Activated CD4-positive, alpha-beta T cell treated with anti-CD3 and anti-CD28 coated beads, Interleukin-2, amount 10 ng/mL, durations not matched to agents 24 days and 14 days (primary cell): ENCODE data around the gene NRG3. TPM values are rescaled to one million over a fixed set of nuclear protein-coding genes. Genes with fewer than 3 reads are reported as not detected.

Experiments used
- DNase-seq: peaks from one replicate; pipeline ENCODE4 v3.0.0; 2022
- H3K27ac Mint-ChIP-seq: one replicate; pipeline ENCODE4 v1.8.0; 2022; ENCODE audit warnings: mild to moderate bottlenecking, mixed read lengths
- H3K27me3 Mint-ChIP-seq: one replicate; pipeline ENCODE4 v1.8.0; 2022; ENCODE audit warnings: mixed read lengths
- H3K36me3 Mint-ChIP-seq: one replicate; pipeline ENCODE4 v1.8.0; 2022; ENCODE audit warnings: low read depth, mild to moderate bottlenecking, mixed read lengths
- H3K4me1 Mint-ChIP-seq: one replicate; pipeline ENCODE4 v1.8.0; 2021; ENCODE audit warnings: mixed read lengths
- H3K4me3 Mint-ChIP-seq: one replicate; pipeline ENCODE4 v1.8.0; 2022; ENCODE audit warnings: mild to moderate bottlenecking, moderate library complexity, mixed read lengths
- H3K9me3 Mint-ChIP-seq: one replicate; pipeline ENCODE4 v1.8.0; 2021; ENCODE audit warnings: mixed read lengths
- intact Hi-C: fragments of 100-400 bp; cut with micrococcal nuclease; formaldehyde crosslinking; loops from one replicate; pipeline ENCODE4 v1.15.1; 2023
- total RNA-seq: library from RNA; stranded (reverse); gene quantifications from 2 replicates; pipeline ENCODE4 v1.2.3, GENCODE V29; 2022

Gene NRG3
- total RNA-seq, 1 donor from 2014 or later: not detected

GRCh38 chr10:82821043-82821442 lies 946.0 kb downstream of the NRG3 start:
- Mint-ChIP-seq H3K27me3 (no peaks in the 10 kb centered on the region), H3K4me3 (no peak overlapping the region), H3K9me3 (no peaks in the 10 kb centered on the region), H3K27ac (no peak overlapping the region), H3K4me1 (no peaks in the 10 kb centered on the region), H3K36me3 (no peaks in the 10 kb centered on the region)
- intact Hi-C loops: no loop called here
- no peak for DNase-seq

DNA sequence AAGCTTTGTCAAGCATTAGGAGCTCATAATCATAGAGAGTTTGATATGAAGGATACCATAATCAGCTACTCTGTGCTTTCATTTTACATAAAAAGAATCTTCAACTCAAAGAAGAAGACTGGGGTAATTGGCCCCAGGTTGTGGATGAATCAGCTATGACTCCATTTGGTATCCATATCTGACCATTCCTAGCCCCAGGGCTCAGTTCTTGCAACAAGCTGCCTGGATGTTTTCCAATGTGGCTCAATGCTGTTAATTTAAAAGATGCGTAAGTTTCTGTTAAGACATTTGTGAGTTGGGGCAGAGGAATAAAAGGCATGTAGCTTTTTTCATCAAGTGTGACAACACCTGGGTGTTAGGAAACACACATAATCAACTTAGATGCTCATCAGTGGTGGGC lies 951.1 kb downstream of the NRG3 start:
- DNase-seq: no peak
- Mint-ChIP-seq H3K4me3 (no peak overlapping the region), H3K9me3 (no peaks in the 10 kb centered on the region), H3K4me1 (no peaks in the 10 kb centered on the region), H3K27me3 (no peaks in the 10 kb centered on the region), H3K27ac (no peak overlapping the region), H3K36me3 (no peaks in the 10 kb centered on the region)
- intact Hi-C loops: no loop called here

DNA sequence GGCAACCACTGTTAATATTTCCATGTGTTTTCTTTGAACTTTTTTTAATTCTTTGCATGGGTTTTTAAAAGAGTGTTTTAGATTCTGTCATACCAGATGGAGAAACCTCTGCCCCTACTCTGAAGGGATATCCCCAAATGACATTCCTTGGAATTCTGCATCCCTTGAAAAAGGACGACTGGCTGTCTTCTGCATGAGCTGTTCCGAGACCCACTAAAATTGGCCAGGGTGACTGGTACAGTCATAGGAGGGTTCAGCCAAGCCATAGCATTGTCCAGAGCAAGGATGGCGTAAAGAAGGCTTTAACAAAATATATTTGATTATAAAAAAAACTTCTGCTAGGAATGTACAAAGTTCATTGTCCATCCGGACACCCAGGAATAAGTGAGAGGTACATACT lies 952.9 kb downstream of the NRG3 start:
- Mint-ChIP-seq H3K4me3 (no peak overlapping the region), H3K27ac (no peak overlapping the region), H3K36me3 (no peaks in the 10 kb centered on the region), H3K27me3 (no peaks in the 10 kb centered on the region), H3K9me3 (no peaks in the 10 kb centered on the region), H3K4me1 (no peaks in the 10 kb centered on the region)
- intact Hi-C loops: no loop called here
- no peak for DNase-seq

GRCh38 chr10:82847242-82847641 lies 972.2 kb downstream of the NRG3 start:
- Mint-ChIP-seq H3K27ac (no peak overlapping the region), H3K27me3 (no peaks in the 10 kb centered on the region), H3K4me3 (no peak overlapping the region), H3K4me1 (no peaks in the 10 kb centered on the region), H3K9me3 (peaks cover 9% of the 10 kb centered on the region), H3K36me3 (no peaks in the 10 kb centered on the region)
- intact Hi-C loops: no loop called here
- no peak for DNase-seq

GRCh38 chr10:82850191-82850590 lies 975.2 kb downstream of the NRG3 start:
- no peak for DNase-seq
- Mint-ChIP-seq H3K9me3 (peaks cover 9% of the 10 kb centered on the region), H3K27ac (no peak overlapping the region), H3K4me3 (no peak overlapping the region), H3K36me3 (no peaks in the 10 kb centered on the region), H3K4me1 (no peaks in the 10 kb centered on the region), H3K27me3 (no peaks in the 10 kb centered on the region)
- intact Hi-C loops: no loop called here

DNA sequence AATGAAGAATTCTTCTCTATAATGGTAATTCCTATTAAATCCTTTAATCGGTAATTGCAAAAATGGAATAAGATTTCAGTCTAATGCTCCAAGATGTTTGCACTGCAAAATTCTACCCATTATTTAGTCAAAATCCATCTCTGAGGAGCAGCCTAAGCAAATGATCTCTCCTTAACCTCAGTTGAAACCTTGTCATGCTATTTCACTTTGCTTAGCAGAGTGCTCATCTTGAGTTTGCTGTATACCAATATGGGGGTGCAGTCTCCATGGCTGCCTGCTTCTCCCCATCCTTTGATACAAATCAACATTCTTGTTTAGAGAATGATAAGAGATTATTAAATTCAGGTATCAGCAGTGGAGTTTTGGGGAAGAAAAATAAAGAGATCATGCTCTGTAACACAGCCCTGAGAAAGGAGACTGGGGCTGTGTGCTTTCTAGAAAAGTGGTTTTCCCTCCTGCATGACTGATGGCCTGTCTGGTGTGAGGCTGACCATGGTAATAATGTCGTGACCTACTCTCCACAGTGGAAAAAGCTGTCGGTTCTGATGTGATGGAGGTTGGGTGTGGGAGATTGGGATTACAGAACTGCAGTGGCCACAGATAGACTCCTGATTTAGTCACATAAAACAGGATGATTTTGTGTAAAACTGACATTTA lies 982.1 kb downstream of the NRG3 start:
- Mint-ChIP-seq H3K27me3 (no peaks in the 10 kb centered on the region), H3K27ac (no peak overlapping the region), H3K9me3 (no peaks in the 10 kb centered on the region), H3K4me1 (no peaks in the 10 kb centered on the region), H3K36me3 (no peaks in the 10 kb centered on the region), H3K4me3 (no peak overlapping the region)
- no peak for DNase-seq
- intact Hi-C loops: no loop called here

- Mint-ChIP-seq H3K36me3 (no peaks in the 10 kb centered on the region), H3K4me1 (no peaks in the 10 kb centered on the region), H3K4me3 (no peak overlapping the region)
Measured at GRCh38 chr10:82861889-82862288, 986.9 kb downstream of the NRG3 start.

GRCh38 chr10:82865366-82865765 lies 990.4 kb downstream of the NRG3 start:
- Mint-ChIP-seq H3K4me1 (no peaks in the 10 kb centered on the region), H3K27me3 (no peaks in the 10 kb centered on the region), H3K4me3 (no peak overlapping the region), H3K9me3 (peaks cover 5% of the 10 kb centered on the region), H3K27ac (no peak overlapping the region), H3K36me3 (no peaks in the 10 kb centered on the region)
- DNase-seq: no peak
- intact Hi-C loops: no loop called here

More at GRCh38 chr10:82861889-82862288, 986.9 kb downstream of the NRG3 start:
- Mint-ChIP-seq H3K27me3 (no peaks in the 10 kb centered on the region), H3K9me3 (peaks cover 5% of the 10 kb centered on the region), H3K27ac (no peak overlapping the region)
- DNase-seq: no peak
- intact Hi-C loops: no loop called here

DNA sequence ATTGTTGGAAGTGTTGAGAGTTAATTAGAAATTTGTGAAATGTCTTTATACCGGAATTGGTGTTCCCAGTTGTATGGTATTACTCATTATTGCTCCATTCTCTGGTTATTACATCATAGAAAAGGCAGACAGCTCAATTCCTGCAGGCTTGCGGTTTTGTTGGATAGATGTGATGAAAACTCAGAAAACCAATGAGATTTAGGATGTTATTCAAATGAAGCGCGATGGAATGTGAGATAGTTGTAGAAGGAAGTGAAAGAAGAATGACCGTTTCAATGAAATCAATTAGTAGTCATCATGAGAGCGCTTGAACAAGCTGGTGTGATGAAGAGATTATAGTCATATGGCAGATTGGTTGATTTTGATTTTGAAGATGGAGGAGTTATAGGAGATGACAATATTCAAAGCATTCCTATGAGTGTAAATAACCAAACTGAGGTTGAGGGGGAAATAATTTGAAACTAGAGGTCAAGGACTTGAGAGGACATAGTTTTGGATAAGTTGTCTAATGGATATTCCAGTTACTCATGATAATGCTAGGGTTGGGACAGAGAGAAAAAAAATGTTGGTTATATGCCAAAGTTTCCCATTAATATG lies 991.5 kb downstream of the NRG3 start:
- Mint-ChIP-seq H3K27me3 (no peaks in the 10 kb centered on the region), H3K27ac (no peak overlapping the region), H3K9me3 (peaks cover 5% of the 10 kb centered on the region), H3K36me3 (no peaks in the 10 kb centered on the region), H3K4me1 (no peaks in the 10 kb centered on the region), H3K4me3 (no peak overlapping the region)
- intact Hi-C loops: no loop called here
- DNase-seq: no peak

- Mint-ChIP-seq H3K27ac (no peak overlapping the region), H3K4me3 (no peak overlapping the region)
- intact Hi-C loops: no loop called here
Measured at GRCh38 chr10:82867056-82867455, 992.1 kb downstream of the NRG3 start.

GRCh38 chr10:82874671-82875070 lies 999.7 kb downstream of the NRG3 start:
- Mint-ChIP-seq H3K9me3 (no peaks in the 10 kb centered on the region), H3K4me3 (no peak overlapping the region), H3K36me3 (no peaks in the 10 kb centered on the region), H3K27me3 (no peaks in the 10 kb centered on the region), H3K27ac (no peak overlapping the region), H3K4me1 (no peaks in the 10 kb centered on the region)
- intact Hi-C loops: no loop called here
- DNase-seq: no peak

More at GRCh38 chr10:82867056-82867455, 992.1 kb downstream of the NRG3 start:
- H3K27me3 Mint-ChIP-seq: no peaks in the 10 kb centered on the region
- peaks cover 5% of the 10 kb centered on the region for H3K9me3 Mint-ChIP-seq
- no peaks in the 10 kb centered on the region for H3K4me1 Mint-ChIP-seq
- H3K36me3 Mint-ChIP-seq: no peaks in the 10 kb centered on the region
- DNase-seq: no peak

- intact Hi-C loops: no loop called here
- Mint-ChIP-seq H3K27ac (no peak overlapping the region), H3K36me3 (no peaks in the 10 kb centered on the region), H3K4me3 (no peak overlapping the region), H3K9me3 (peaks cover 5% of the 10 kb centered on the region), H3K27me3 (no peaks in the 10 kb centered on the region), H3K4me1 (no peaks in the 10 kb centered on the region)
- no peak for DNase-seq
Measured at GRCh38 chr10:82880776-82881290, 1005.8 kb downstream of the NRG3 start.

- no peak overlapping the region for H3K27ac Mint-ChIP-seq
- H3K27me3 Mint-ChIP-seq: no peaks in the 10 kb centered on the region
- intact Hi-C loops: no loop called here
- H3K9me3 Mint-ChIP-seq: peaks cover 5% of the 10 kb centered on the region
- H3K4me1 Mint-ChIP-seq: no peaks in the 10 kb centered on the region
- no peak overlapping the region for H3K4me3 Mint-ChIP-seq
- DNase-seq: no peak
- H3K36me3 Mint-ChIP-seq: no peaks in the 10 kb centered on the region
Measured at GRCh38 chr10:82882722-82883121, 1007.7 kb downstream of the NRG3 start.

GRCh38 chr10:82883603-82884002 lies 1008.6 kb downstream of the NRG3 start:
- no peak for DNase-seq
- H3K4me1 Mint-ChIP-seq: no peaks in the 10 kb centered on the region
- H3K36me3 Mint-ChIP-seq: no peaks in the 10 kb centered on the region
- intact Hi-C loops: no loop called here
- H3K9me3 Mint-ChIP-seq: peaks cover 5% of the 10 kb centered on the region
- H3K27ac Mint-ChIP-seq: no peak overlapping the region
- no peak overlapping the region for H3K4me3 Mint-ChIP-seq
- H3K27me3 Mint-ChIP-seq: no peaks in the 10 kb centered on the region

DNA sequence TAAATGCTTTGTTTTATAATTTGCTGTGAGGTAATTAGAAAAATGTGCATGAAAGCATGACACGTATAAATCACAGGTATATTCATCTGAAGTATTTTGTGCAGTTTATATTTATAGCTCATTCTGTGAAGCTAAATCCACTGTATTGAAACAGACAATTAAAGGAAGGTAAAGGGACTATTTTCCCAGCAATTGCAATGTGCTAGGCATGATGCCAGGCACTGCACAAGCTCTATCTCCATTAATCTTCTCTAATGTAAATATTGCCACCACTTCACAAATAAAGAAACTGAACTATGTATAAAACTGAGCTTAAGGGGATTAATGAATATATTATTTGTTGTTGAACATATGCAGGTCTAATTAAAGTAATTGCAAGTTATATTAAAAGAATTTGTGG lies 1012.5 kb downstream of the NRG3 start:
- no peak overlapping the region for H3K27ac Mint-ChIP-seq
- intact Hi-C loops: no loop called here
- no peaks in the 10 kb centered on the region for H3K9me3 Mint-ChIP-seq
- no peak overlapping the region for H3K4me3 Mint-ChIP-seq
- H3K27me3 Mint-ChIP-seq: no peaks in the 10 kb centered on the region
- H3K36me3 Mint-ChIP-seq: no peaks in the 10 kb centered on the region
- H3K4me1 Mint-ChIP-seq: no peaks in the 10 kb centered on the region
- DNase-seq: no peak
